HL-60 (cell line): ENCODE results near the gene ADGRE3.

ENCODE experiments used
- GABPA ChIP-seq: IDR thresholded peaks from 2 replicates; pipeline ENCODE4 v1.6.1; 2012; ENCODE audit warnings: low read depth
- POLR2AphosphoS5 ChIP-seq: IDR thresholded peaks from 2 replicates; pipeline ENCODE4 v1.6.1; 2012; ENCODE audit warnings: low read depth
- REST ChIP-seq: IDR thresholded peaks from 2 replicates; pipeline ENCODE4 v1.6.1; 2012; ENCODE audit warnings: low read depth; ENCODE audit not compliant: insufficient replicate concordance
- TF ChIP-seq, protein P1 (sequence below): IDR thresholded peaks from one replicate; pipeline ENCODE4 v1.5.1; 2011; ENCODE audit warnings: low read length, control low read depth, inconsistent platforms; ENCODE audit not compliant: insufficient read depth

- TF ChIP-seq, protein P1, sequence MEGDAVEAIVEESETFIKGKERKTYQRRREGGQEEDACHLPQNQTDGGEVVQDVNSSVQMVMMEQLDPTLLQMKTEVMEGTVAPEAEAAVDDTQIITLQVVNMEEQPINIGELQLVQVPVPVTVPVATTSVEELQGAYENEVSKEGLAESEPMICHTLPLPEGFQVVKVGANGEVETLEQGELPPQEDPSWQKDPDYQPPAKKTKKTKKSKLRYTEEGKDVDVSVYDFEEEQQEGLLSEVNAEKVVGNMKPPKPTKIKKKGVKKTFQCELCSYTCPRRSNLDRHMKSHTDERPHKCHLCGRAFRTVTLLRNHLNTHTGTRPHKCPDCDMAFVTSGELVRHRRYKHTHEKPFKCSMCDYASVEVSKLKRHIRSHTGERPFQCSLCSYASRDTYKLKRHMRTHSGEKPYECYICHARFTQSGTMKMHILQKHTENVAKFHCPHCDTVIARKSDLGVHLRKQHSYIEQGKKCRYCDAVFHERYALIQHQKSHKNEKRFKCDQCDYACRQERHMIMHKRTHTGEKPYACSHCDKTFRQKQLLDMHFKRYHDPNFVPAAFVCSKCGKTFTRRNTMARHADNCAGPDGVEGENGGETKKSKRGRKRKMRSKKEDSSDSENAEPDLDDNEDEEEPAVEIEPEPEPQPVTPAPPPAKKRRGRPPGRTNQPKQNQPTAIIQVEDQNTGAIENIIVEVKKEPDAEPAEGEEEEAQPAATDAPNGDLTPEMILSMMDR = no peak
- TF ChIP-seq POLR2AphosphoS5 (no peak), REST (no peak), GABPA (no peak)
Observed at GRCh38 chr19:14577885-14578427, 96.7 kb downstream of the ADGRE3 start.
